Stimulated activated CD4-positive, alpha-beta T cell treated with anti-CD3 and anti-CD28 coated beads, Interleukin-2, amount 100 ng/mL, for 48 hours (primary cell): Measurements from ENCODE around the gene WWP2.

Source experiments
- DNase-seq, 2 donors: peaks; one replicate each; pipeline ENCODE4 v3.0.0-alpha.2; 2020

WWP2 gene

DNA sequence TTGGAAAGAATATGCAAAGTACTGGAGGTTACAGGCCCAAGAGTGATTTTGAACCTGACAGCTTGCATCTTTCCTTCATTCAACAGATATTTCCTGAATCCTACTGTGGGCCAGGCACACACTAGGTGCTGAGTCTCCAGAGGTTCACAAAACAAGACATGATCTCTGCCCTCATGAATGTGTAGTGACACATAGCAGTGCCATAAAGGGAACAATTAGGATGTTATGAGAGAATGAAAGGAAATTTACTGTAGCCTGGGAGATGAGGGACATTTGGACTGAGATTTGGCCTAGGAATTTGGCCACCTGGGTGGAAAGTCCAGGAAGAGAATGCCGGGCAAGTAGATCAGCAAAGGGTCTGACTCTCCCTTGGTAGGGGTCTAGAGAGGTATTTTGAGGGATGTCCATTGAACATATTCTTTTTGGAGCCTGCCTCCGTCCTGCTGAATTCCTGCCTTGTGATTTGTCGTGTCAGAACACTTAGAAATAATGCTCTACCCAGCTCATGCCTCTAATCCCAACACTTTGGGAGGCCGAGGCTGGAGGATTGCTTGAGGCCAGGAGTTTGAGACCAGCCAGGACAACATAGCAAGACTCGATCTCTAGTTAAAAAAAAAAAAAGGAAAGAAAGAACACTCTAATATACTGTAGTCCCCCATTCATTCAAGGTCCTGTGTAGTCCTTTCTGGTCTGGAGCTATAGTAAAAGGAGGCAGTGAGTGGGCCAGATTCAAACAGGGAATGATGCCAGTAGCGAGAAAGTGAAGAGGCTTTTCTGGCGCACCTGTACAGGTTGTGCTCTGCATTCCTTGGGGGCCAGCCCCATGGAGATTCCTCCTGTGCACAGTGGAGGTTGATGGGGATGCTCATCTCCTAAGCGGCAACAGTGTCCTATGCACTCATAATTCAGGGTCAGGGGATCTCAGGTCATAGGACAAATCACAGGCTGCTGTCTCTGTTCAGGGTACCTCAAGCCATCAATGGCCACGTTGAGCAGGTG lies 98.4 kb downstream of the WWP2 start:
- DNase-seq, result no peak

GRCh38 chr16:69861292-69862030 lies 99.3 kb downstream of the WWP2 start:
- no peak for DNase-seq

GRCh38 chr16:69863401-69864281 lies 101.5 kb downstream of the WWP2 start:
- no peak for DNase-seq

- DNase-seq, result no peak
These were observed 103.6 kb downstream of the WWP2 start for GRCh38 chr16:69865701-69866100.

GRCh38 chr16:69867784-69868560 lies 105.8 kb downstream of the WWP2 start:
- DNase-seq, result no peak

DNA sequence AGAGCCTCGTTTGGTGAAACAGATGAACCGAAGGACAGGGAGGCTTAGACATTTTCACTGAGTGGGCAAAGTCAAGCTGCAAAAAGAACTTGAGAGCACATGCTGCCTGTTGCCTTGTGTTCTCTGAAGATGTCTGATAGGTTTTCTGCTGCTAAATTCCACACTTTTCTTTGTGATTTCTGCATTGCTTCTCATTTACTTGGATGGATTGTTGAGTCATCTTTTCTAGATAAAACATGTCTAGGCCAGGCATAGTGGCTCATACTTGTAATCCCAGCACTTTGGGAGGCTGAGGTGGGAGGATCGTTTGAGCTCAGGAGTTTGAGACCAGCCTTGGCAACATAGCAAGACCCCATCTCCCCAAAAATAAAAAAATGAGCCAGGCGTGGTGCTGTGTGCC lies 108.6 kb downstream of the WWP2 start:
- DNase-seq, result no peak

GRCh38 chr16:69871708-69872107 lies 109.6 kb downstream of the WWP2 start:
- no peak for DNase-seq

DNA sequence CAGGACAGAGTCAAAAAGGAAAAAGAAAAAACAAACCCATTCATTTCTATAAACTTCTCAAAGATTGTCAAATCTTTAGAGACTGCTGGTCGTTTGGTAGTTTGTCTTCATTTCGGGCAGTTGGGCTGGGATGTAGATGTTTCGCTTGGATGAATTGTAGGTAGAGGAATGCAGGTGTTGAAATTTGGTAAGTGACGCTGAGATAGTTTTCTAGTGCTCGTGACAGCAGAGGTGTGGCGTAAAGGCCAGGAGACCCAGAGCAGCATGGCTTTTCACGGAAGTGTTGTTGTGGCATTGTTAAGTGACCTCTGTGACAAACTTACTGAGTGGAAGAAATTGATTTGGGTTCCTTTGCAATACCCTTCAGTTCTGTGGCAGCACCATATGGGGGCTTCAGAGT lies 110.8 kb downstream of the WWP2 start:
- DNase-seq, result no peak

- DNase-seq, result no peak
These were observed 111.7 kb downstream of the WWP2 start for GRCh38 chr16:69873783-69874182.

GRCh38 chr16:69874271-69874670 lies 112.1 kb downstream of the WWP2 start:
- DNase-seq, result no peak

GRCh38 chr16:69880640-69881133 lies 118.6 kb downstream of the WWP2 start:
- no peak for DNase-seq

DNA sequence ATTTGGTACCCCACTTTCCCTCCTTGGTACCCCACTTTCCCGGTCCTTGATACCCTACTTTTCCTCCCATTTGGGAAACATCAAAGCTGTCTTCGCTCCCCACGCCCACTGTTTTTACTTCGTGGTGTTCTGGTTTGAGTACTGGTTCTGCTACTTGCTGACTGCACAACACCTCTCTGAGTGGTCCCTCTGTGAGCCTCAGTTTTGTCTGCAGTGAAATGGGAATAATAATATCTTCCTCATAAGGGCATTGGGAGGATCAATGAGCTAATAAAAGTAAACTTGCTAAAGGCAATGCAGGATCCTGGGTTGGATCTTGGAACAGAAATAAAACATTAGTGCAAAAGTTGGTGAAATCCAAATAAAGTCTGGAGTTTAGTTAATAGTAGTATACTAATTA lies 119.0 kb downstream of the WWP2 start:
- no peak for DNase-seq

- no peak for DNase-seq
These were observed 121.6 kb downstream of the WWP2 start for GRCh38 chr16:69883744-69884143.

- DNase-seq, result no peak
These were observed 123.6 kb downstream of the WWP2 start for GRCh38 chr16:69885722-69886121.

DNA sequence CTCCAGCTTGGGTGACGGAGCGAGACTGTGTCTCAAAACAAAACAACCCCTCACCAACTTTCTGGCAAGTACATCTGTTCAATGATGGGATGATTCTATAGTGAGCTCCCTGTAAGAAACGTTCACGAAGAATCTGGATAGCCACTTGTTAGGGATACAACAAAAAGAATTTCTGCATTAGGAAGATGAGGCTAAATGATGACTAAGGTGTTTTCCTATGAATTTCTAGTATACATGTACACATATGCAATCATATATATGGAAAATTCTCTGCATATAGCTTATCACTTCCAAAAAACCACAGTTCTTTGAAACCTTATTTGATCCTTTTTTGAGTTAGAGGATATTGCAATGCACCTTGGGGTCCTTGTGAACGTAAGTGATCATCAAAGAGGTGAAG lies 124.6 kb downstream of the WWP2 start:
- no peak for DNase-seq

- DNase-seq, result no peak
These were observed 126.0 kb downstream of the WWP2 start for GRCh38 chr16:69888005-69888590.

DNA sequence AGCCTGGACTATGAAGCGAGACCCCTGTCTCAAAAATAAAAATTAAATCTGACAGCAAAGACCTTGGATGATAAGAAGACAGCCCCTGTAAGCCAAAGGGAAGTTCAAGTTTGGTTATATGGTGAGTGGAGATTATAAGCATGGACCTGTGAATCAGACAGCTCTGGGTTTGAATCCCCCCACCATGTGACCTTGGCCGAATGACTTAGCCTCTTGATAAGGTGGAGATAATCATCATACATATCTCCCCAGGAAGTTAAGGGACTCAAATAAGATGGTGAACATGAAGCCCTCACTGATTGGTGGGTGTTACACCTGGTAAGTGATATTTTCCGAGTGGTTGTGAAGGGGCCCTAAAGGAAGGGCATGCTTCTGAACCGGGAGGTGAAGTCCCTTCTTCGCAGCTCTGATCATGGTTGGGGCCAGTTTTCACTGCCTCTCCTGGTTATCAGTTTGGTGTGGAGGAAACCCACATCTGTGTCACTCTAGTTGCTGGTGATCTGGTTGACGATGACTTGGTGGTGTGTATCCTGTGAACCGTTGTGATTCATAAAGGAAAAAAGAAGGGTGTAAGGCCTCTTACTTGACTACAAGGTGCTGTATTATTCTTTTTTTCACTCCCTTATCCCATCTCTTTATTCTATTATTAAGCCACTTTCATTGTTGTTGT lies 127.3 kb downstream of the WWP2 start:
- no peak for DNase-seq

GRCh38 chr16:69890114-69890891 lies 128.2 kb downstream of the WWP2 start:
- no peak for DNase-seq

- DNase-seq, result no peak
These were observed 128.8 kb downstream of the WWP2 start for GRCh38 chr16:69890892-69891282.

DNA sequence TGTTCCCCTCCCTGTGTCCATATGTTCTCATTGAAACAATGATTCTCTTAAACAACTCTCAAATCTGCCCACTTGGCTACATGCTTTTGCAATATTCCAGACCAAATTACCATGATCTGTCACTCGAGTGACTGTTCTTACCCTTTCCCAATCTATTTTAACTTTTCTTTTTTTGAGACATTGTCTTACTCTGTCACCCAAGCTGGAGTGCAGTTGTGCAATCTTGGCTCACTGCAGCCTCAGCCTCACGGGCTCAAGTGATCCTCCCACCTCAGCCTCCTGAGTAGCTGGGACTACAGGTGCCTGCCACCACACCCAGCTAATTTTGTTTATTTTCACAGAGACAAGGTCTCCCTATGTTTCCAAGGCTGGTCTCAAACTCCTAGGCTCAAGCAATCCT lies 130.2 kb downstream of the WWP2 start:
- DNase-seq, result no peak
